Parathyroid adenoma (tissue), 2 donors: ENCODE results near the gene ACKR4.

Experiments
- H2AFZ ChIP-seq: fragments of 300-600 bp; sonication (generic); one replicate; pipeline ENCODE4 v1.7.0; 2017; ENCODE audit warnings: antibody characterized with exemption, mild to moderate bottlenecking
- H3K27ac ChIP-seq: fragments of 300-600 bp; sonication (generic); one replicate; pipeline ENCODE4 v1.7.0; 2017
- H3K27me3 ChIP-seq: fragments of 300-600 bp; sonication (generic); one replicate; pipeline ENCODE4 v1.7.0; 2017; ENCODE audit warnings: low read length; ENCODE audit not compliant: control insufficient read depth, insufficient read depth
- H3K36me3 ChIP-seq: fragments of 300-600 bp; sonication (generic); one replicate; pipeline ENCODE4 v1.7.0; 2017; ENCODE audit warnings: low read length; ENCODE audit not compliant: control insufficient read depth, insufficient read depth
- H3K4me1 ChIP-seq: fragments of 300-600 bp; sonication (generic); one replicate; pipeline ENCODE4 v1.7.0; 2017; ENCODE audit warnings: control low read depth
- H3K4me2 ChIP-seq: fragments of 300-600 bp; sonication (generic); one replicate; pipeline ENCODE4 v1.7.0; 2017; ENCODE audit warnings: low read length
- H3K4me3 ChIP-seq: fragments of 300-600 bp; sonication (generic); one replicate; pipeline ENCODE4 v1.7.0; 2017; ENCODE audit warnings: low read depth, low read length
- H3K79me2 ChIP-seq: fragments of 300-600 bp; sonication (generic); one replicate; pipeline ENCODE4 v1.7.0; 2017; ENCODE audit warnings: control low read depth
- H3K9ac ChIP-seq: fragments of 300-600 bp; sonication (generic); one replicate; pipeline ENCODE4 v1.7.0; 2017; ENCODE audit warnings: mild to moderate bottlenecking
- H3K9me3 ChIP-seq: fragments of 300-600 bp; sonication (generic); one replicate; pipeline ENCODE4 v1.7.0; 2017; ENCODE audit warnings: low read length; ENCODE audit not compliant: control insufficient read depth
- TF ChIP-seq, protein P1 (sequence below): fragments of 300-600 bp; sonication (generic); IDR thresholded peaks from one replicate; pipeline ENCODE4 v1.7.0; 2017; ENCODE audit warnings: antibody characterized with exemption, mild to moderate bottlenecking
- donor health status: primary hyperparathyroidism.

Gene ACKR4

DNA sequence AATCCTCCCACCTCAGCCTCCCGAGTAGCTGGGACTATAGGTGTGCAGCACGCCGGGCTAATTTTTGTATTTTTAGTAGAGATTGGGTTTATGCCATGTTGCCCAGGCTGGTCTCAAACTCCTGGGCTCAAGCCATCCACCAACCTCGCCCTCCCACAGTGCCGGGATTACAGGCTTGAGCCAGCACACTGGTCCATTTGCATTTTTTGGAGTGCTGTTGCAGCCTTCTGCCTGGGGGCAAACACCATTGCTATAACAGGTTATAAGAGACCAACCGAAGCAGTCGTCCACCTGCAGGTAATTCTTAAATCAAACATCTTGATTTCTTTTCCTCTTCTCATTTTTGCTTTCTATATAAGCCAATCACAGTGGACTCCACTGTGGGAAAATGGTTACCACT lies 27.7 kb downstream of the ACKR4 start:
- Histone ChIP-seq H3K36me3 (no peaks in the 10 kb centered on the region), H3K4me3 (no peak overlapping the region), H3K4me1 (no peaks in the 10 kb centered on the region), H3K4me2 (no peak overlapping the region), H3K9me3 (no peaks in the 10 kb centered on the region), H3K9ac (no peak overlapping the region), H3K27ac (no peak overlapping the region), H3K79me2 (no peaks in the 10 kb centered on the region), H3K27me3 (no peaks in the 10 kb centered on the region), H2AFZ (no peak overlapping the region)
- TF ChIP-seq, protein P1, sequence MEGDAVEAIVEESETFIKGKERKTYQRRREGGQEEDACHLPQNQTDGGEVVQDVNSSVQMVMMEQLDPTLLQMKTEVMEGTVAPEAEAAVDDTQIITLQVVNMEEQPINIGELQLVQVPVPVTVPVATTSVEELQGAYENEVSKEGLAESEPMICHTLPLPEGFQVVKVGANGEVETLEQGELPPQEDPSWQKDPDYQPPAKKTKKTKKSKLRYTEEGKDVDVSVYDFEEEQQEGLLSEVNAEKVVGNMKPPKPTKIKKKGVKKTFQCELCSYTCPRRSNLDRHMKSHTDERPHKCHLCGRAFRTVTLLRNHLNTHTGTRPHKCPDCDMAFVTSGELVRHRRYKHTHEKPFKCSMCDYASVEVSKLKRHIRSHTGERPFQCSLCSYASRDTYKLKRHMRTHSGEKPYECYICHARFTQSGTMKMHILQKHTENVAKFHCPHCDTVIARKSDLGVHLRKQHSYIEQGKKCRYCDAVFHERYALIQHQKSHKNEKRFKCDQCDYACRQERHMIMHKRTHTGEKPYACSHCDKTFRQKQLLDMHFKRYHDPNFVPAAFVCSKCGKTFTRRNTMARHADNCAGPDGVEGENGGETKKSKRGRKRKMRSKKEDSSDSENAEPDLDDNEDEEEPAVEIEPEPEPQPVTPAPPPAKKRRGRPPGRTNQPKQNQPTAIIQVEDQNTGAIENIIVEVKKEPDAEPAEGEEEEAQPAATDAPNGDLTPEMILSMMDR = no peak

DNA sequence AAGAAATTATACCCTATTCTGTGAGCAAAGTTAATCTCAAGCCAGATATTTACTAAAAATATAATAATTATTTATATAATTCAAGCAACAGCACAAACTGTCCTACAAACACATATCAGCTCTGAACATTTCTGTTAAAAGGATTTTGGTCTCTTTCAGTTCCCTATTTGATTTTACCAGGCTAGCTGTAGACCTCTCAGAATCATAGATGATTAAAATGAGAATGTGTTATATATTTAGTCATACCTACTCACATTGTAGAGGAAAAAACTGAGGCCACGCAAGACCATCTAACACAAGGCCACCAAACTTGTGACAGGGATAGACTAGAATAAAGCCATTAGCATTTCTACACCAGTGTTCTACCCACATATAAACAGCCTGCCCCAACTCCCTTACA lies 28.5 kb downstream of the ACKR4 start:
- no peaks in the 10 kb centered on the region for H3K27me3 ChIP-seq
- H3K9ac ChIP-seq = no peak overlapping the region
- no peak overlapping the region for H3K4me2 ChIP-seq
- no peaks in the 10 kb centered on the region for H3K79me2 ChIP-seq
- TF ChIP-seq, protein P1 = no peak
- H2AFZ ChIP-seq = no peak overlapping the region
- H3K4me1 ChIP-seq = no peaks in the 10 kb centered on the region
- H3K9me3 ChIP-seq = no peaks in the 10 kb centered on the region
- no peak overlapping the region for H3K4me3 ChIP-seq
- H3K27ac ChIP-seq = no peak overlapping the region
- H3K36me3 ChIP-seq = no peaks in the 10 kb centered on the region

DNA sequence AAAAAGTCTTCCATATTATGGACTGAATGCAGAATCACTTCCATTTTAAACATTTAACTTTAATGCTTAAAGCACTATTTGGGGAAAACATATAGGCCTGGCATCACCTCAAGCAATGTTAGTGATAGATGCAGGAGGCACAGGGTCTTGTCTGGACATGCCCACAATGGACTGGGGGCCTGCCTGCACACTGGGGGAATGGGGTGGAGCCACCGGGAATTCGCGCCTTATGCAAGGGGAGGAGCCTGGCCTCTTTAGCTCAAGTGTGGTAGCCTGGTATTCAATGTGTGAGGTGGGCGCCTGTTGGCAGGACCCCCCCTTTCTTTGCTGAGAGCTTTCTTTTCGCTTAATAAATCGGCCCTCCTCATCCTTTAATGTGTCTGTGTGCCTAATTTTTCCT lies 29.9 kb downstream of the ACKR4 start:
- no peaks in the 10 kb centered on the region for H3K36me3 ChIP-seq
- no peak overlapping the region for H2AFZ ChIP-seq
- no peaks in the 10 kb centered on the region for H3K9me3 ChIP-seq
- no peak overlapping the region for H3K27ac ChIP-seq
- TF ChIP-seq, protein P1 = no peak
- no peak overlapping the region for H3K9ac ChIP-seq
- H3K4me2 ChIP-seq = no peak overlapping the region
- no peaks in the 10 kb centered on the region for H3K4me1 ChIP-seq
- H3K27me3 ChIP-seq = no peaks in the 10 kb centered on the region
- no peak overlapping the region for H3K4me3 ChIP-seq
- no peaks in the 10 kb centered on the region for H3K79me2 ChIP-seq

DNA sequence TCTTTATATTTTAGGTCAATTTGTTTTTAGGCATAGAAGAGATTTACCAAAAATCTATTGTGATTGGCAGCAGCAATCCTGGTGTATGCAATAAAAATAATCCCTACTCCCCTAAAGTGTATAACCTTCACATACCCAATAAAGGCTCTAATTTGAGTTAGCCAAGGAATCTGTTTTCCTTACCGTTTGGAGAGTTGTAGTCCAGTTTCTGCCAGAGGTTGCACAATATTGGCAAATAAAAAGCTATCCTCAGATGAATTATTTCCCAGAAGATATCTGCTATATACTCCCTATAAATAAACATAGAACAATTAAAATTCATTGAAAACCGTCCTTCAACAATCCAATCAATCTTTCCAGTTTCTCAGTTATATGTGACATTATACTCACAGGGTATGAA lies 31.1 kb downstream of the ACKR4 start:
- Histone ChIP-seq H3K27me3 (no peaks in the 10 kb centered on the region), H3K36me3 (no peaks in the 10 kb centered on the region), H2AFZ (no peak overlapping the region), H3K4me3 (no peak overlapping the region), H3K9me3 (no peaks in the 10 kb centered on the region), H3K79me2 (no peaks in the 10 kb centered on the region), H3K9ac (no peak overlapping the region), H3K4me1 (no peaks in the 10 kb centered on the region), H3K4me2 (no peak overlapping the region), H3K27ac (no peak overlapping the region)
- TF ChIP-seq, protein P1 = no peak

DNA sequence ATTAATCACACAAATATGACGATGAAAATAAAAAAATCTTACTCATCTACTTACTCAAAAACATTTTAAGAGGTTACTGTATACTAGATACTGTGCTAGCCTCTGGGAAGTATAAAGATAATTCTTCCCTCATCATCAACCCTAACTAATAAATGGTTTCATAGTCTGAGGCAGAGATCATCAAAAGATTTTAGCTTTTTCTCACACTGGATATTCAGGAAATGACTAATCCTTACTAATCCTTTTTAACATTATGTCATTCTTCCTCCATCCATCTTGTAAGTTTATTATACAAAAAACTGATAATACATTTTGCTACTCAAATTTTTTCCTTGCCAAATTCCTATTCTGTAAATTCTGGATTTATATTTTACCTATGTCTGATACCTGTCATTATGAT lies 32.9 kb downstream of the ACKR4 start:
- Histone ChIP-seq H3K79me2 (no peaks in the 10 kb centered on the region), H3K36me3 (no peaks in the 10 kb centered on the region)

More for the DNA sequence above, 32.9 kb downstream of the ACKR4 start:
- TF ChIP-seq, protein P1 = no peak
- no peak overlapping the region for H3K4me2 ChIP-seq
- H2AFZ ChIP-seq = no peak overlapping the region
- no peaks in the 10 kb centered on the region for H3K4me1 ChIP-seq
- no peak overlapping the region for H3K27ac ChIP-seq
- H3K4me3 ChIP-seq = no peak overlapping the region
- H3K9me3 ChIP-seq = no peaks in the 10 kb centered on the region
- no peak overlapping the region for H3K9ac ChIP-seq
- H3K27me3 ChIP-seq = no peaks in the 10 kb centered on the region
